NCI-H1105 treated with DMSO at 0.1 percent for 48 hours (cell line): ENCODE results near the gene HSPA12B.
A peak's percentile ranks its signal among the peaks of the same experiment; 100 is the strongest.

Experiments
- DNase-seq: peaks from one replicate; lab custom pipeline; 2025; lab: John Stamatoyannopoulos, UW

HSPA12B gene

DNA sequence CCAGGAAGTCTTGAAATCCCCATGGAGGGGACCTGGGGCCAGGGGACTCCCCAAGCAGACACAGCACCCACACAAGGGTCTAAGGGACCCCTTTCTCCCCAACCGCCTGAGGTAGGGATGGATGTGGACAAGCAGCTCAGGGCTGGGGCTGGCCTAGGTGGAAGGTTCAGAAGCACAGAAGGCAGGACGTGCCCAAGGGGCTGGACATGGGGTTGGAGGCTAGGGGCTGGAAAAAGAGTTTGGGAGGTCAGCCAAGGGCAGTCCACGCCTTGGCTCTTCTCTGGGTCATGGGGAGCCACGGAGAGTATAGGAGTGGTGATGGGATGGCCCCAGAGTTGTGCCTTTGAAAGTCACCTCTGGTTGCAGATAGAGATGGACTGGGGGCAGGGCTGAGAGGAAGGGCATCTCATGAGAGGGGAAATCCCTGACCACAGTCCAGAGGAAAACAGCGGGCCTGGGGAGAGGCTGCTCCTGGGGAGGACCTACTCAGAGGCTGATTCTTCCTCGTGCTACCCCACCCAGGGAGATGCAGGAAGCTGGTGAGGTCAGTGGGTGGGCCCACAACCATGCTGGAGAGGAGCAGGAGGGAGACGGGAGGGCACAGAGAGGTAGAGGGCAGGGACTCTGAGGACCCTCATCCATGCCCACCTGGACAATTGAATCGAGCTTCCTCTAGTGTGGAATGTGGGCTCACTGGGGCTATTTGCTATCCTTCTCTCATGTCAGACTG is 2.5 kb upstream of the HSPA12B start:
- DNase-seq: no peak

DNA sequence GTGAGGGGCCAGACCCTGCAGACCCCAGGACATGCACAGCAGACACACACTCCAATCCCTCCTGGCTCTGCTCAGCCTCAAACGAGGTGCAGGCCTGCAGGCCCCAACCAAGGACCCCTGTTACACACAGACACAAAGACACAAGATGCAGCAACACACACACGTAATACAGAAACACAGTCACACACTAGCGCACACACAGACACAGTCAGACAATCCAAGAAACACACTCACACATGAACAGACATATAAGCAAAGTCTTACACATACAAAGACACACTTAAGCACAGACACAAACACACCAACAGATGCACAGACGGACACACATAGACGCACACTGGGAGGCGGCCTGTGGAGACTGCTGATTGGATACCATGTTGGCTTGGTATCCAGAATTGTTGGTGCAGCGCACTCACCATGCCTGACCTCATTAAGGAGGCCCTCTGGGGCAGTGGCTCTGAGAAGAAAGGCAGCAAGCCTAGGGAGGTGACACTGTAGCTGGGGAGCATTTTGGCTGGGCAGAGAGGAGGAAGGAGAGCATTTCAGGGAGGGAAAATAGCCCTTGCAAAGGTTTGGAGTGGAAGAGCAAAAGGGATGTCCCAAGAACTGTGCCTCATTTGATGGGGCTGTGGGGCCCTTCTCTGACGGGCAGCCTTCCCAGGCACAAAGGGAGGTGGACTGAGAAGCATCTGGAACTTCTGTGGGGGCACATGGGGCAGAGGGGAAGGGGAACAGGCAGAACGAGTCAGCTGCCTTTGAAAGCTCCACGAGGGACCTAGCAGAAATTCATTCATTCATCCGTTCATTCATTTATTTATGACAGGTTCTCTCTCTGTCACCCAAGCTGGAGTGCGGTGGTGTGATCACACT is 1.4 kb upstream of the HSPA12B start:
- no peak for DNase-seq

DNA sequence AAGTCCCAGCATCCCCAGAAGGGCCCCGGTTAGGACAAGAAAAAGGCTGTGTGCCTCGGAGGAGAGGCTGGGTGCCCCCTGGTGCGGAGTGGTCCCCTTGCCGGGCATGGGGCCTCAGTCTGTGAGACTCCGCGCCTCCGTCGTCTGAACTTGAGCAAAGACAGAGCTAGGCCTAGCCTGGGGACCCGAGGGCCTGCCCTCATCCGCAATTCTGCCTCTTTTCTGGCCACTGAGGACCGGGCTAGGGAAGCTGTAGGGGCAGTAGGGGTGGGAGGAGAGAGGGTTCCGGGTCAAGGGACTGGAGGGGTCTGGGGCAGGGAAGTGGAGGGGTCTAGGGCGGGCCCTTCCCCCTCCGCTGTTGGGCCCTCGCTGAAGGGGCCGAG is 550 bp upstream of the HSPA12B start:
- DNase-seq: no peak

DNA sequence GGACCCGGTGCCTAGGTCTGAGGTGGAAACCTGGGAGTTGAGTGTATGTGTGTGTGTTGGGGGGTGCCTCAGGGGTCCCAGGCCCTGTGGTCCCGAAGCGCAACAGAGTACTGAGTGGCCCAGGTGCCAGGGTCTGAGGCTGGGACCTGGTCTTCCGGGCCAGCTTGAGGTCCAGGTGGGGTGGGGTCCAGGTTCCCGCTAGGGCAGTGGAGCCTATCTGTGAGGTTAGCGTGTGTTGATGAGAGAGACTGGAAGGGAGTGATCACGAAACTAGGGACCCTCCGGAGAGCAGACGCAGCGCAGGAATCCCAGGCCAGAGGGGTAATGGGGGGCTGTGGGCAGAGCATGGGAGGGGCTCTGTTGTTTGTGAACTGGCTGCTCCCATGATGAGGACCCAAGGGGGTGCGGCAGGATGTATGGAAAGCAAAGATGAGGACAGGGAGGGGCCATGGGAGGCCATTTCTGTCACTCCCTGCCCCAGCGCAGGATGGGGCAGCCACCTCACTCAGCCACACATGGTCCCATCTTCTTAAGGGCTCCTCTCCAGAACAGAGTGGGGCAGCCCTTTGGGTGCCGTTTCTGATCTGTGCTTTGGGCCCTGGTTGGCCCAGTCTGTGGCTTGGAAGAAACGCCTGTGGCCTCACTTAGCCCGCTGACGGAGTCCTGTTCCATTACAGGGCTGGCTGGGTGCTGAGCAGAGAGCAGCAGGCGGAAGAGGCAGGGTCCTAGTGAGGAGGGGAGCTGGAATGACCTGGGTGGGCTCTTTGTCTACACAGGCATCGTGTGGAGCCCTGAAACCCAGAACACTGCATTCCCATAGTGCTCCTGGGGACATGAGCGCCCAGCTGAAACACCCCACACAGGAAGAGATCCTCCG is 872 bp downstream of the HSPA12B start:
- no peak for DNase-seq

GRCh38 chr20:3734111-3734843 is 1.8 kb downstream of the HSPA12B start:
- peak; percentile 20 for DNase-seq

DNA sequence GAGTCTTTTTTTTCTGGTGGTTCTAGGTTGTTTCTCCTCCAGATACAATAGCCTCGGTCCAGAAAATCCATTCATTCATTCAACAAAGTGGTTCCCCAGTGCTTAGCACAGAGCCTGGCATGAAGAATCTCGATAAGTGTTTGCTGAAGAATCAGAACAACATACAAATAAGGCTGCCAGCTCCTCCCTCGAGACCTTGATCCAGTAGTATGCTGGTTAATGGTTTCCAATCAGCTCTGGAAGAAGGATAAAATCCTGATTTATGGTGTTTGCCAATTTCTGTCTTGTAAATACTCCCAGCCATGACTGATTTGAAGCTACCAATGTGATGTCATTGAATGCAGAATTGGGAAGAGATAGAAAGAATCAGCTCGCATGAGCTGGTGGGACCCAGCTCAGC is 3.3 kb downstream of the HSPA12B start:
- DNase-seq: no peak

GRCh38 chr20:3738111-3739053 is 5.9 kb downstream of the HSPA12B start:
- no peak for DNase-seq

DNA sequence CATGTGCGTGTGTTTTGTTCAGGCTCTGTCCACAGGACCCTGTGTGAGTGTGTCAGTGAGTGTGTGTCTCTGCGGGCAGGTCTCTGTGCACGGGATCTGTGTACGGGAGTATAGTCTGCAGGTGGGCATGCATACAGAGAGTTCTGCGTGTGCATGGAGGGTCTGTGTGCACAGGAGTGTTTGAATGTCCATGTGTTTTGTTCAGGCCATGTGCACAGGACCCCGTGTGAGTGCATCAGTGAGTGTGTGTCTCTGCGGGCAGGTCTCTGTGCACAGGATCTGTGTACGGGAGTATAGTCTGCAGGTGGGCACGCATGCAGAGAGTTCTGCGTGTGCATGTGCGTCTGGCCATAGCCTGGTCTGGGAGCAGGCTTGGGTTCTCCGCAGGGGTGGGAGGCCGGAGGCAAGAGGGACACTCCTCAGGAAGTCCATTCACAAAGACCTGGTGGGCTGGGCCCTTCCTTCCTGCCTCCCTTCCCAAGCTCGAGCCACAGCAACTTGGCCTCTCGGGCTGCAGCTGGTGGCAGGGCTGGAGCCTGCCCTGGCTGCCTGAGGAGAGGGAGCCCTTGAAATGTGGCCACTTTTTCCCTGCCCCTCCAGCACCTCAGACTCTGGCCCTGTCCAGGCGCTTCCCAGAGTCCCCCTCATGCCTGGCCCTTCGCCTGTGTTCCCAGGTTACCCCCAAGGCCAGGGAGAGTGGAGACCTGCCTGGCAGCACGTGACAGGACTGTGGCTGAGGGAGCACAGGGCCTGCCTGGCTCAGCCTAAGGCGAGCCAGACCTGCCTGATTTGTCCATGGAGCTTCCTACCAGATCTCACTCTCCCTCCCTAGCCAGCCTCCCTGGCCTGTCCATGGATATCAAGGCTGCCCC is 6.8 kb downstream of the HSPA12B start:
- no peak for DNase-seq

DNA sequence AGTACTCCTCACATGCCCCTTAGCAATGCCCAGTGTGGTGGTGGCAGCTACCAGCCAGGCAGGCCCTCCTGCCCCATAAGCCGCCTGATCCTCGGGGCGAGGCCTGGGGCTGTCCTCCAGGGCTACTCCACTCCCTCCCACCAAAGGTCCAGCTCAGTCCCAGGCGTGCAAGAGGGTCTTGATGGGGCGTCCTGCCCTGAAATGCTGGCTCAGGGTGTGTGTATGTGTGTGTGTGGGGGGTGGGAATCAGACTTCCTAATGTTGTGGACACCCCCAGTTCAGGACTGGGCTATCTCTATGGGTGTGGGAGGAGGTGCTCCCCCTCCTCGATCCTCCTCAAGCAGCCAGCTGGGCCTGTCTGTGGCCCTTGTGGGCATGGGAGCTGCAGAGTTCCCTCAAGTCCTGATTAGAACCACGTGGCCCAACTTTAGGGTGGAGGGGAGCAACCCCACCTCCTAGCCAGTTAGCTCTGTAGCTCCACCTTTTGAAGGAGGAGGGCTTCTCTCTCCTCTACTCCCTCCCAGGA is 7.5 kb downstream of the HSPA12B start:
- no peak for DNase-seq

DNA sequence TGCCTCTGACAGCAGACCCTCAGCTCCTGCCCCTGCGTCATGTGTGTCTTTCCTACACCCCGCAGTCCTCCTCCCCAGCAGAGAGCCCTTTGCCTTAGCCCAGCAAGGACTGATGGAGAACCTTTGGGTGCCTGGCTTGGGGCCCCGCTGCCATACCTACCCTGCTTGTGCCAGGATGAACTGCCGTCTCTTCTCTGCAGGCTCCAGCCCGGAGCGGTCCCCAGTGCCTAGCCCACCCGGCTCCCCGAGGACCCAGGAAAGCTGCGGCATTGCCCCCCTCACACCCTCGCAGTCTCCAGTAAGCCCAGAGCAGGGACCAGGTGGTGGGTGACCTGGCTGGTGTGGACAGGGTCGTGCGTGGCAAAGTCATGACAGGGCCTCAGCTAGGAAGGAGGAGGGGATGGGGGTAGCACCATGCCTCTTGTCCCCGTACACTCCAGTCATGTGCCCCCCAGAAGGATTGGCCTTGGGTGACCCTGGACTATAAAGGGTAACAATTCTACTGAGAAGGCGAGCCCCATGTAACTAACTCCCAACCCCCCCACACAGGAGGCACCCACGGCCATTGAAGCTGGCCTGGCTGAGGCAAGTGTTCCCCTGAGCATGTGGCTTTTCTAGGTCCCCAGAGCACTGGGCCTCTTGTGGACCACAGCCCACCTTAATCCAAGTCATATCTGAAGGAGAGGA is 8.3 kb downstream of the HSPA12B start:
- DNase-seq: no peak

DNA sequence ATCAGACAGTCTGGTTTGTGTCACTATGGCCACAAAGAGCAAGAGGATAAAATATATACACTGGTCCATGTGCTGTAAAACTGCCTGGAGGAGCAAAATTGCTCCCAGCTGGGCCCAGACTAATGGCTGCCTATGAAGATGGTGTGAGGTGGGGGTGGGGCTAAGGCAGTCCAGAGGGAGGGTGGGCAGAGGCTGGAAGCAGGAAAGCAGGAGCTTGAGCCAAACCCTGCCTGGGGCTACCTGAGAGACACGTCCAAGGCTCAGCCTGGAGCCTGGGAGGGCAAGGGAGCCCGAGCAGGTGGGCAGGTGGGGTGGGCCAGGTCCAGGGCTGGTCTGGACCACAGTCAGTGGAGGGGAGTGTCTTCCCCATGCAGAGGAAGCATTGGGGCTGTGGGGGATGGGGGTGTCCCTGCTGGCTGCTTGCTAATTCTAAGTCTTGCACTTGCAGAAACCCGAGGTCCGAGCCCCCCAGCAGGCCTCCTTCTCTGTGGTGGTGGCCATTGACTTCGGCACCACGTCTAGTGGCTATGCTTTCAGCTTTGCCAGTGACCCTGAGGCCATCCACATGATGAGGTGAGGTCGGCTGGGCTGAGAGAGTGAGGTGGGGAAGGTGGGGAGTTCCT is 9.5 kb downstream of the HSPA12B start:
- DNase-seq: no peak

DNA sequence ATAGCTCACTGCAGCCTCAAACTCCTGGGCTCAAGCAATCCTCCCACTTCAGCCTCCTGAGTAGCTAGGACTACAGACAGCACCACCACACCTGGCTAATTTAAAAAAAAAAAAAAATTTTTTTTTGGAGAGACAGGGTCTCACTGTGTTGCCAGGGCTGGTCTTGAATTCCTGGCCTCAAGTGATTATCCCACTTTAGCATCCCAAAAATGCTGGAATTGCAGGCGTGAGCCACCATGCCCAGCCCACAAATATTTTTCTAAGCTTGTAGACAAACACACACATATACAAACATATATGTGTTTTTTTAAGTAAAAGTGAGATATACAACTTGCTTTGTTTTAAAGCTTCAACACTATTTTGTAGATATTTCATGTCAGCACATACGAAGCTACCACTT is 10.8 kb downstream of the HSPA12B start:
- no peak for DNase-seq

DNA sequence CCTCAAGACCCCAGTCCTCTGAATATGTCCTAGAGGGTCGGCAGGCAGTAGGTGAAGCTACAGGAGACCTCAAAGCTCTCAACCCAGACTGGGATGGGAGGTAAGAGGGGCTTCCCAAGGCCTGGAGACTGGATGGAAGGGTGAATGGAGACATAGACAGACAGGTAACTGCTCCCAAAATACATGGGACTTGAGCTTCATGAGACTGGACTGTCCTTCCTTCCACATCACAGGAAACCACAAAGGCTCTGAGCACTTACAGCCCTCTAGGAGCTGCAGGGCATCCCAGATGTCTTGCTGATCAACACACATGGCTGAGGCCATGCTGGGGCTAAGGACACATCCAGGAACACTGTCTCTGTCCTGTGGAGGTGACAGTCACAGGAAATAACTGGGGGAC is 11.6 kb downstream of the HSPA12B start:
- no peak for DNase-seq

DNA sequence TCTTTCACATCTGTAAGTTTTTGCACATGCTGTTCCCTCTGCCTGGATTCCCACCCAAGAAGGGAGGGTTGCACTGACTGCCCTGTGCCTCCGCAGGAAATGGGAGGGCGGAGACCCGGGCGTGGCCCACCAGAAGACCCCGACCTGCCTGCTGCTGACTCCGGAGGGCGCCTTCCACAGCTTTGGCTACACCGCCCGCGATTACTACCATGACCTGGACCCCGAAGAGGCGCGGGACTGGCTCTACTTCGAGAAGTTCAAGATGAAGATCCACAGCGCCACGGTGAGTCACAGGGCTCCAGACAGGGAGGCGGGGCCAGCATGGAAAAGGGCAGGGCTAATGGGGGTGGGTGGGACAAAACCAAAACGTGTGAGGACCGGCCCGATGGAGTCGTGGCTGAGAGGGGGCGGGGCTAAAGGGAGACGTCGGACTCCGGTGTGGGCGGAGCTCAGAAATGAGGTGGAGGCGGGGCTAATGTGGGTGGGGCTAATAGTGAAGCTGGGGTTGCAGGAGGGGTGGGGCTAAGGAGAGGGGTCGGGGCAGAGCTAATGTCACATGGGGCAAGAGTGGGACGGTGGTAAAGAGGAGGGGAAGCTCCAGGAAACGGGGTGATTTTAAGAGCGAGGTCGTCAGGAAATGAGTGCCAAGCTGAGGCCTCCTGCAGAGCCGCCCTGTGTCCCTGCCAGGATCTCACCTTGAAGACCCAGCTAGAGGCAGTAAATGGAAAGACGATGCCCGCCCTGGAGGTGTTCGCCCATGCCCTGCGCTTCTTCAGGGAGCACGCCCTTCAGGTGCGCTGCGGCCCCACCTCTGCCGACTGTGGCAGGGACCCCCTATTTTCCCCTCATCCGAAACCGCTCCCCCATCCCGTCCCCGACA is 12.6 kb downstream of the HSPA12B start:
- peak; percentile 79 for DNase-seq

GRCh38 chr20:3745686-3746173 is 13.2 kb downstream of the HSPA12B start:
- DNase-seq: peak; percentile 28

- no peak for DNase-seq
Observed at GRCh38 chr20:3747471-3747870, 15.0 kb downstream of the HSPA12B start.

GRCh38 chr20:3748073-3748472 is 15.6 kb downstream of the HSPA12B start:
- DNase-seq: no peak
